ENCODE results near the gene GBA3. TPM values are rescaled to one million over a fixed set of nuclear protein-coding genes. Genes with fewer than 3 reads are reported as not detected.

The GBA3 gene
- total RNA-seq, 1 donor from 2014 or later = not detected

DNA sequence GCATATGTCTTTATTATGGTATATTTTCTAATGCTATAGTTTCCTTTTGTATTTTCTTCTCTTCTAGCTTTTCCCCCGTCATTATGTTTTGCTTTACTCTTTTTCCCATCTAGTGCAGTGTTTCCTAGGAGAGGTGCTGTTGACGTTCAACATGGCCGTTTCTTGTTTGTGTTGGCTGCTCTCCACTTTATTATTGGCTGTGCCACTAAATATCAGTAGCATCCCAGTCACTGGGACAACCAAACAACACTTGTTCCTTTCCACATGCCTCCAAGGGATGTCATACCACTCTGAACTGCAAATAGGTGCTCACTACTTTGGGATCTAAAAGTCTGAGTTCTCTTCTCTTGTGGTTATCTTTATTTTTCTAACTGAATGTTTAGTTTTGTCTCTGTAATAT is 26.5 kb downstream of the GBA3 start:
- H3K27ac Mint-ChIP-seq (ENCODE audit: unreplicated experiment) = no peak overlapping the region
- H3K36me3 Mint-ChIP-seq (ENCODE audit: unreplicated experiment) = no peaks in the 10 kb centered on the region
- H3K27me3 Mint-ChIP-seq (ENCODE audit: unreplicated experiment) = peaks cover 10% of the 10 kb centered on the region
- TF ChIP-seq CTCF (IDR thresholded peaks at IDR 0.05) = no peak
- H3K4me3 Mint-ChIP-seq (ENCODE audit: unreplicated experiment) = no peak overlapping the region
- H3K9me3 Mint-ChIP-seq (ENCODE audit: unreplicated experiment) = peaks cover 4% of the 10 kb centered on the region
- no peak for DNase-seq (ENCODE audit: extremely low spot score, unreplicated experiment)
- peaks cover 7% of the 10 kb centered on the region for H3K4me1 Mint-ChIP-seq (ENCODE audit: unreplicated experiment)

DNA sequence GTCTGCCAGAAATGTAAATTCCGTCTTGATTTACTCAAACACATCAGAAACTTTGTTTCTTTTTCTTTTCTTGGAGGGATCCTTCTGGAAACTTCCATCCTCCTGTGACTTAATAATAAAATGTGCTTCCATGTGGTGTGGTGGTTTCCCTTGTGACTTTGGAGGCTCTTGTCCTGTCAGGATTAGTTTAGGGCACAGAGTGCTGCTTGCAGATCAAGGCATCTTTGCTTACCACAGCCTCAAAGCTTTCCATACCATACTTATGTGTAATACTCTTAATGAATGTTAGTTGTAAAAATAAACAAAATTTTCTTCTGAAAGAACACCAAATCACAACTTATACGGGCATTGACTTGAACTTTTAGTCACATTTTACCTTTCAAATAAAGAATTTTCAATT is 27.4 kb downstream of the GBA3 start:
- TF ChIP-seq CTCF (IDR thresholded peaks at IDR 0.05) = no peak
- DNase-seq (ENCODE audit: extremely low spot score, unreplicated experiment) = no peak
- no peak overlapping the region for H3K27ac Mint-ChIP-seq (ENCODE audit: unreplicated experiment)
- H3K27me3 Mint-ChIP-seq (ENCODE audit: unreplicated experiment) = peaks cover 10% of the 10 kb centered on the region
- no peak overlapping the region for H3K4me3 Mint-ChIP-seq (ENCODE audit: unreplicated experiment)
- peaks cover 4% of the 10 kb centered on the region for H3K9me3 Mint-ChIP-seq (ENCODE audit: unreplicated experiment)
- peaks cover 7% of the 10 kb centered on the region for H3K4me1 Mint-ChIP-seq (ENCODE audit: unreplicated experiment)
- H3K36me3 Mint-ChIP-seq (ENCODE audit: unreplicated experiment) = no peaks in the 10 kb centered on the region

GRCh38 chr4:22721204-22721603 is 28.5 kb downstream of the GBA3 start:
- H3K4me1 Mint-ChIP-seq (ENCODE audit: unreplicated experiment) = peaks cover 7% of the 10 kb centered on the region
- peaks cover 13% of the 10 kb centered on the region for H3K27me3 Mint-ChIP-seq (ENCODE audit: unreplicated experiment)
- DNase-seq (ENCODE audit: extremely low spot score, unreplicated experiment) = no peak
- peaks cover 9% of the 10 kb centered on the region for H3K9me3 Mint-ChIP-seq (ENCODE audit: unreplicated experiment)
- no peak for TF ChIP-seq CTCF (IDR thresholded peaks at IDR 0.05)
- no peak overlapping the region for H3K4me3 Mint-ChIP-seq (ENCODE audit: unreplicated experiment)
- H3K27ac Mint-ChIP-seq (ENCODE audit: unreplicated experiment) = no peak overlapping the region
- no peaks in the 10 kb centered on the region for H3K36me3 Mint-ChIP-seq (ENCODE audit: unreplicated experiment)

- Mint-ChIP-seq H3K27ac (ENCODE audit: unreplicated experiment) (no peak overlapping the region), H3K4me1 (ENCODE audit: unreplicated experiment) (no peaks in the 10 kb centered on the region), H3K9me3 (ENCODE audit: unreplicated experiment) (peaks cover 5% of the 10 kb centered on the region), H3K27me3 (ENCODE audit: unreplicated experiment) (peaks cover 39% of the 10 kb centered on the region), H3K36me3 (ENCODE audit: unreplicated experiment) (no peaks in the 10 kb centered on the region), H3K4me3 (ENCODE audit: unreplicated experiment) (no peak overlapping the region)
- TF ChIP-seq CTCF (IDR thresholded peaks at IDR 0.05) = no peak
- DNase-seq (ENCODE audit: extremely low spot score, unreplicated experiment) = no peak
These were observed 37.3 kb downstream of the GBA3 start for GRCh38 chr4:22730021-22730420.

- Mint-ChIP-seq H3K27me3 (ENCODE audit: unreplicated experiment) (peaks cover 32% of the 10 kb centered on the region), H3K4me1 (ENCODE audit: unreplicated experiment) (no peaks in the 10 kb centered on the region), H3K4me3 (ENCODE audit: unreplicated experiment) (no peak overlapping the region), H3K36me3 (ENCODE audit: unreplicated experiment) (no peaks in the 10 kb centered on the region), H3K9me3 (ENCODE audit: unreplicated experiment) (no peaks in the 10 kb centered on the region), H3K27ac (ENCODE audit: unreplicated experiment) (no peak overlapping the region)
- no peak for DNase-seq (ENCODE audit: extremely low spot score, unreplicated experiment)
- no peak for TF ChIP-seq CTCF (IDR thresholded peaks at IDR 0.05)
These were observed 41.1 kb downstream of the GBA3 start for GRCh38 chr4:22733816-22734215.

Measured in osteocyte (in vitro differentiated cells).